HG03354 (cell line): ENCODE data around the gene EVA1A.

Experiments used
- ATAC-seq: cut with Tn5 transposase; IDR thresholded peaks from one replicate; pipeline ENCODE4 v1.9.1; 2021; ENCODE audit warnings: mild to moderate bottlenecking; ENCODE audit not compliant: unreplicated experiment, poor library complexity, severe bottlenecking

The EVA1A gene

GRCh38 chr2:75560768-75561565 lies at the start of gene EVA1A:
Gene EVA1A, minus strand, starts transcription at chr2:75560939. Its CDS starts 42,799 bp downstream, at chr2:75518140.
- ATAC-seq, result peak; percentile 48

GRCh38 chr2:75609937-75610508 lies 49.3 kb upstream of the EVA1A start:
- ATAC-seq, result no peak

GRCh38 chr2:75609334-75609689 lies 48.6 kb upstream of the EVA1A start:
- ATAC-seq, result no peak

- ATAC-seq, result peak; percentile 87
These were observed 48.1 kb upstream of the EVA1A start for GRCh38 chr2:75608684-75609333.

GRCh38 chr2:75607988-75608683 lies 47.4 kb upstream of the EVA1A start:
- no peak for ATAC-seq

- no peak for ATAC-seq
These were observed 46.7 kb upstream of the EVA1A start for GRCh38 chr2:75607400-75607798.

GRCh38 chr2:75606761-75607399 lies 46.1 kb upstream of the EVA1A start:
- no peak for ATAC-seq

- ATAC-seq, result no peak
These were observed 45.2 kb upstream of the EVA1A start for GRCh38 chr2:75605770-75606529.

- no peak for ATAC-seq
These were observed 43.7 kb upstream of the EVA1A start for GRCh38 chr2:75604484-75604883.

- ATAC-seq, result no peak
These were observed 42.7 kb upstream of the EVA1A start for GRCh38 chr2:75603477-75603876.

GRCh38 chr2:75602724-75603342 lies 42.1 kb upstream of the EVA1A start:
- ATAC-seq, result no peak

GRCh38 chr2:75600461-75601011 lies 39.8 kb upstream of the EVA1A start:
- ATAC-seq, result no peak

- ATAC-seq, result no peak
These were observed 37.9 kb upstream of the EVA1A start for GRCh38 chr2:75598589-75599155.

- no peak for ATAC-seq
These were observed 37.2 kb upstream of the EVA1A start for GRCh38 chr2:75597949-75598348.

GRCh38 chr2:75596784-75597183 lies 36.0 kb upstream of the EVA1A start:
- no peak for ATAC-seq

GRCh38 chr2:75595541-75596395 lies 35.0 kb upstream of the EVA1A start:
- no peak for ATAC-seq

- ATAC-seq, result no peak
These were observed 33.9 kb upstream of the EVA1A start for GRCh38 chr2:75594596-75594995.
